Endothelial cell (in vitro differentiated cells): ENCODE measurements around the gene FOXN1. TPM values are rescaled to one million over a fixed set of nuclear protein-coding genes. Genes with fewer than 3 reads are reported as not detected.

ENCODE experiments used
- DNase-seq: peaks from one replicate; pipeline ENCODE4 v3.0.0; 2021; ENCODE audit warnings: low spot score
- H3K27ac Mint-ChIP-seq: one replicate; pipeline ENCODE4 v1.8.0; 2021; ENCODE audit warnings: mixed read lengths, inconsistent platforms; ENCODE audit not compliant: unreplicated experiment
- H3K27me3 Mint-ChIP-seq: one replicate; pipeline ENCODE4 v1.8.0; 2021; ENCODE audit warnings: mild to moderate bottlenecking, moderate library complexity, mixed read lengths, inconsistent platforms; ENCODE audit not compliant: unreplicated experiment
- H3K36me3 Mint-ChIP-seq: one replicate; pipeline ENCODE4 v1.8.0; 2021; ENCODE audit warnings: mild to moderate bottlenecking, low read depth, mixed read lengths, inconsistent platforms; ENCODE audit not compliant: unreplicated experiment
- H3K4me1 Mint-ChIP-seq: one replicate; pipeline ENCODE4 v1.8.0; 2021; ENCODE audit warnings: mild to moderate bottlenecking, mixed read lengths, inconsistent platforms; ENCODE audit not compliant: unreplicated experiment
- H3K4me3 Mint-ChIP-seq: one replicate; pipeline ENCODE4 v1.8.0; 2021; ENCODE audit warnings: mild to moderate bottlenecking, mixed read lengths, inconsistent platforms; ENCODE audit not compliant: unreplicated experiment
- H3K9me3 Mint-ChIP-seq: one replicate; pipeline ENCODE4 v1.8.0; 2021; ENCODE audit warnings: mixed read lengths, inconsistent platforms; ENCODE audit not compliant: unreplicated experiment
- CTCF ChIP-seq: fragments of 200-600 bp; sonication (generic); IDR thresholded peaks from one replicate; pipeline ENCODE4 v1.5.0; 2021; ENCODE audit warnings: antibody characterized with exemption; ENCODE audit not compliant: unreplicated experiment
- total RNA-seq: library from RNA; stranded (reverse); fragmentation: NEBNext Ultra II Directional; extraction: Animal tissue kit (Norgen Biotek cat#: 25700); gene quantifications from one replicate; pipeline ENCODE4 v1.2.1, GENCODE V29; 2021; ENCODE audit not compliant: unreplicated experiment

FOXN1 gene
- total RNA-seq, 1 donor from 2014 or later, result not detected

GRCh38 chr17:28576758-28577465 is 70.8 kb downstream of the FOXN1 start, which contains the start of gene ALDOC:
Gene ALDOC, minus strand, starts transcription at chr17:28576895. Its CDS starts 1,363 bp downstream, at chr17:28575532.
- Mint-ChIP-seq H3K36me3 (peaks cover 19% of the 10 kb centered on the region), H3K9me3 (no peaks in the 10 kb centered on the region), H3K4me1 (peaks cover 7% of the 10 kb centered on the region), H3K27ac (no peak within 1 kb of the TSS), H3K4me3 (peak within 1 kb of the TSS; percentile 76), H3K27me3 (peaks cover 10% of the 10 kb centered on the region)
- no peak for TF ChIP-seq CTCF
- peak; percentile 87 for DNase-seq

GRCh38 chr17:28577466-28577824 is 71.3 kb downstream of the FOXN1 start:
- Mint-ChIP-seq H3K27ac (no peak overlapping the region), H3K36me3 (peaks cover 19% of the 10 kb centered on the region), H3K9me3 (no peaks in the 10 kb centered on the region), H3K4me1 (peaks cover 7% of the 10 kb centered on the region), H3K4me3 (no peak overlapping the region), H3K27me3 (peaks cover 8% of the 10 kb centered on the region)
- DNase-seq, result no peak
- TF ChIP-seq CTCF, result no peak

GRCh38 chr17:28578246-28579195 is 72.4 kb downstream of the FOXN1 start:
- TF ChIP-seq CTCF, result no peak
- peaks cover 12% of the 10 kb centered on the region for H3K36me3 Mint-ChIP-seq
- no peak overlapping the region for H3K27ac Mint-ChIP-seq
- no peak for DNase-seq
- H3K4me1 Mint-ChIP-seq, result peaks cover 7% of the 10 kb centered on the region
- peaks cover 8% of the 10 kb centered on the region for H3K27me3 Mint-ChIP-seq
- H3K4me3 Mint-ChIP-seq, result no peak overlapping the region
- H3K9me3 Mint-ChIP-seq, result no peaks in the 10 kb centered on the region

- Mint-ChIP-seq H3K9me3 (no peaks in the 10 kb centered on the region), H3K4me3 (no peak overlapping the region), H3K36me3 (peaks cover 12% of the 10 kb centered on the region), H3K4me1 (peaks cover 7% of the 10 kb centered on the region), H3K27me3 (peaks cover 8% of the 10 kb centered on the region), H3K27ac (no peak overlapping the region)
- no peak for TF ChIP-seq CTCF
- no peak for DNase-seq
These were observed 73.4 kb downstream of the FOXN1 start for GRCh38 chr17:28579526-28579925.
